Tibial nerve (tissue), 4 donors: ENCODE measurements around the gene VTCN1. TPM values are rescaled to one million over a fixed set of nuclear protein-coding genes. Genes with fewer than 3 reads are reported as not detected.

Experiments
- DNase-seq, 2 donors: peaks; one replicate each; pipeline ENCODE4 v3.0.0-alpha.2; 2019; ENCODE audit warnings: low spot score in 2 of 2
- H3K27ac ChIP-seq, 4 donors: fragments of 200-600 bp; sonication (generic) in 3 of 4; one replicate each; pipeline ENCODE4 v1.5.1; 2017 to 2019; ENCODE audit warnings: mild to moderate bottlenecking in 1 of 4
- H3K27me3 ChIP-seq, 2 donors: fragments of 200-600 bp; sonication (generic) in 1 of 2; one replicate each; pipeline versions ENCODE4 v1.5.1 to v1.6.0; 2017 to 2019
- H3K36me3 ChIP-seq, 3 donors: fragments of 200-600 bp; sonication (generic); one replicate each; pipeline ENCODE4 v1.5.1; 2018 to 2019
- H3K4me1 ChIP-seq, 4 donors: fragments of 200-600 bp; sonication (generic) in 3 of 4; one replicate each; pipeline ENCODE4 v1.5.1; 2017 to 2019
- H3K4me3 ChIP-seq, 4 donors: fragments of 200-600 bp; sonication (generic) in 3 of 4; one replicate each; pipeline ENCODE4 v1.5.1; 2017 to 2019; ENCODE audit warnings: mild to moderate bottlenecking in 1 of 4, moderate library complexity in 1 of 4
- H3K9me3 ChIP-seq, 4 donors: fragments of 200-600 bp; sonication (generic) in 3 of 4; one replicate each; pipeline ENCODE4 v1.5.1; 2017 to 2019
- CTCF ChIP-seq, 5 experiments: fragments of 200-600 bp in 3 of 5; fragments of 450-650 bp in 2 of 5; sonication (generic) in 3 of 5; IDR thresholded peaks; one replicate each; pipeline ENCODE4 v1.5.1; 2016 to 2019; ENCODE audit warnings: antibody characterized with exemption in 5 of 5, mild to moderate bottlenecking in 3 of 5, moderate library complexity in 2 of 5
- EP300 ChIP-seq, 2 donors: sonication (generic); formaldehyde crosslinking; IDR thresholded peaks; one replicate each; pipeline ENCODE4 v1.6.1; 2017; ENCODE audit warnings: antibody characterized with exemption in 2 of 2, mild to moderate bottlenecking in 1 of 2
- POLR2A ChIP-seq, 2 donors: fragments of 450-650 bp; IDR thresholded peaks; one replicate each; pipeline ENCODE4 v1.6.1; 2017; ENCODE audit warnings: antibody characterized with exemption in 2 of 2, mild to moderate bottlenecking in 2 of 2, moderate library complexity in 2 of 2
- WGBS, 2 donors: methylation state at CpG; one replicate each; pipeline ENCODE4 v1.1.5; 2018; 5-methylcytosine and 5-hydroxymethylcytosine counted together
- total RNA-seq, 4 donors: library from RNA; depleted of rRNA; stranded (reverse); fragments of >200 nt; gene quantifications; one replicate each; pipeline ENCODE4 v1.1.0, GENCODE V29; 2016

The VTCN1 gene
- total RNA-seq, 4 donors from 2014 or later: not detected

GRCh38 chr1:117183112-117183511, 27.6 kb downstream of the VTCN1 start:
- Histone ChIP-seq H3K36me3 (no peaks in the 10 kb centered on the region), H3K4me3 (no peak overlapping the region), H3K27me3 (no peaks in the 10 kb centered on the region), H3K9me3 (no peaks in the 10 kb centered on the region), H3K4me1 (peaks cover 0 to 11% (median 0%) of the 10 kb centered on the region in 4 donors), H3K27ac (no peak overlapping the region)
- DNase-seq: no peak
- 89 to 95% methylated on average over 4 of the region's 4 CpGs for WGBS, 2 donors
- TF ChIP-seq EP300 (IDR thresholded peaks at IDR 0.05): no peak
- TF ChIP-seq CTCF (IDR thresholded peaks at IDR 0.05): no peak
- TF ChIP-seq POLR2A (IDR thresholded peaks at IDR 0.05): no peak

GRCh38 chr1:117182319-117182718, 28.4 kb downstream of the VTCN1 start:
- Histone ChIP-seq H3K9me3 (no peaks in the 10 kb centered on the region), H3K36me3 (no peaks in the 10 kb centered on the region), H3K27ac (no peak overlapping the region), H3K4me1 (peaks cover 0 to 11% (median 0%) of the 10 kb centered on the region in 4 donors), H3K27me3 (no peaks in the 10 kb centered on the region), H3K4me3 (no peak overlapping the region)
- no peak for DNase-seq
- TF ChIP-seq EP300 (IDR thresholded peaks at IDR 0.05) (no peak), CTCF (IDR thresholded peaks at IDR 0.05) (no peak), POLR2A (IDR thresholded peaks at IDR 0.05) (no peak)
- WGBS, 2 donors: 88 to 100% methylated on average over 2 to 3 of the region's 3 CpGs

- H3K27ac ChIP-seq: no peak overlapping the region
- H3K4me1 ChIP-seq: peaks cover 0 to 11% (median 0%) of the 10 kb centered on the region in 4 donors
- no peaks in the 10 kb centered on the region for H3K27me3 ChIP-seq
- 55 to 59% methylated on average over 5 of the region's 5 CpGs for WGBS, 2 donors
- DNase-seq: no peak
- no peak for TF ChIP-seq EP300 (IDR thresholded peaks at IDR 0.05)
- no peak for TF ChIP-seq POLR2A (IDR thresholded peaks at IDR 0.05)
- no peak for TF ChIP-seq CTCF (IDR thresholded peaks at IDR 0.05)
- no peak overlapping the region for H3K4me3 ChIP-seq
- H3K9me3 ChIP-seq: no peaks in the 10 kb centered on the region
- H3K36me3 ChIP-seq: no peaks in the 10 kb centered on the region
Measured at GRCh38 chr1:117181630-117182041, 29.1 kb downstream of the VTCN1 start.

GRCh38 chr1:117180147-117180967, 30.4 kb downstream of the VTCN1 start:
- Histone ChIP-seq H3K4me1 (peaks cover 0 to 11% (median 0%) of the 10 kb centered on the region in 4 donors), H3K27ac (no peak overlapping the region), H3K27me3 (no peaks in the 10 kb centered on the region), H3K4me3 (no peak overlapping the region), H3K36me3 (no peaks in the 10 kb centered on the region), H3K9me3 (no peaks in the 10 kb centered on the region)
- DNase-seq: no peak
- TF ChIP-seq CTCF (IDR thresholded peaks at IDR 0.05) (no peak), POLR2A (IDR thresholded peaks at IDR 0.05) (no peak), EP300 (IDR thresholded peaks at IDR 0.05) (no peak)
- WGBS, 2 donors: 76 to 78% methylated on average over 5 of the region's 5 CpGs

GRCh38 chr1:117179471-117179870, 31.3 kb downstream of the VTCN1 start:
- Histone ChIP-seq H3K27me3 (no peaks in the 10 kb centered on the region), H3K9me3 (no peaks in the 10 kb centered on the region), H3K36me3 (no peaks in the 10 kb centered on the region), H3K4me1 (peaks cover 0 to 11% (median 0%) of the 10 kb centered on the region in 4 donors), H3K27ac (no peak overlapping the region), H3K4me3 (no peak overlapping the region)
- DNase-seq: no peak
- TF ChIP-seq POLR2A (IDR thresholded peaks at IDR 0.05): no peak
- no peak for TF ChIP-seq EP300 (IDR thresholded peaks at IDR 0.05)
- no peak for TF ChIP-seq CTCF (IDR thresholded peaks at IDR 0.05)
- WGBS, 2 donors: 58 to 59% methylated on average over 5 of the region's 5 CpGs
